Measurements from ENCODE around the gene NCMAP.

The NCMAP gene

GRCh38 chr1:24622218-24622617, 66.3 kb downstream of the NCMAP start:
- DNase-seq (ENCODE audit: low spot score), result no peak

- DNase-seq (ENCODE audit: low spot score), result no peak
These were observed 76.9 kb downstream of the NCMAP start for GRCh38 chr1:24632832-24633175.

- DNase-seq (ENCODE audit: low spot score), result peak; percentile 70
These were observed 79.4 kb downstream of the NCMAP start for GRCh38 chr1:24635195-24635843.

- DNase-seq (ENCODE audit: low spot score), result no peak
These were observed 80.9 kb downstream of the NCMAP start for GRCh38 chr1:24636661-24637357.

GRCh38 chr1:24639094-24639493, 83.2 kb downstream of the NCMAP start:
- no peak for DNase-seq (ENCODE audit: low spot score)

GRCh38 chr1:24639881-24640280, 84.0 kb downstream of the NCMAP start:
- no peak for DNase-seq (ENCODE audit: low spot score)

- DNase-seq (ENCODE audit: low spot score), result no peak
These were observed 84.4 kb downstream of the NCMAP start for GRCh38 chr1:24640288-24640687.

- DNase-seq (ENCODE audit: low spot score), result no peak
These were observed 85.8 kb downstream of the NCMAP start for GRCh38 chr1:24641646-24642151.

- DNase-seq (ENCODE audit: low spot score), result peak; percentile 98
These were observed 86.8 kb downstream of the NCMAP start, which contains the start of gene SRRM1 for GRCh38 chr1:24642481-24643362. TSS of gene SRRM1 (plus strand) at chr1:24643302. CDS start at chr1:24643327, 25 bp downstream.

GRCh38 chr1:24643363-24644099, 87.6 kb downstream of the NCMAP start:
- DNase-seq (ENCODE audit: low spot score), result no peak

GRCh38 chr1:24644100-24644384, 88.2 kb downstream of the NCMAP start:
- DNase-seq (ENCODE audit: low spot score), result no peak

- DNase-seq (ENCODE audit: low spot score), result no peak
These were observed 93.0 kb downstream of the NCMAP start for GRCh38 chr1:24648919-24649318.

GRCh38 chr1:24652382-24652781, 96.5 kb downstream of the NCMAP start:
- no peak for DNase-seq (ENCODE audit: low spot score)

- no peak for DNase-seq (ENCODE audit: low spot score)
These were observed 98.1 kb downstream of the NCMAP start for GRCh38 chr1:24654010-24654409.

- DNase-seq (ENCODE audit: low spot score), result no peak
These were observed 100.2 kb downstream of the NCMAP start for GRCh38 chr1:24656046-24656445.

- no peak for DNase-seq (ENCODE audit: low spot score)
These were observed 101.9 kb downstream of the NCMAP start for GRCh38 chr1:24657781-24658180.
